ENCODE measurements around the gene ARMC3. TPM values are rescaled to one million over a fixed set of nuclear protein-coding genes. Genes with fewer than 3 reads are reported as not detected.

Gene ARMC3
- total and polyA plus RNA-seq, 9 of the 15 experiments (the other 6 are each of a cell fraction or from before 2014, with no cell fraction given) = 0.33 to 1.1 (median 0.62) TPM

DNA sequence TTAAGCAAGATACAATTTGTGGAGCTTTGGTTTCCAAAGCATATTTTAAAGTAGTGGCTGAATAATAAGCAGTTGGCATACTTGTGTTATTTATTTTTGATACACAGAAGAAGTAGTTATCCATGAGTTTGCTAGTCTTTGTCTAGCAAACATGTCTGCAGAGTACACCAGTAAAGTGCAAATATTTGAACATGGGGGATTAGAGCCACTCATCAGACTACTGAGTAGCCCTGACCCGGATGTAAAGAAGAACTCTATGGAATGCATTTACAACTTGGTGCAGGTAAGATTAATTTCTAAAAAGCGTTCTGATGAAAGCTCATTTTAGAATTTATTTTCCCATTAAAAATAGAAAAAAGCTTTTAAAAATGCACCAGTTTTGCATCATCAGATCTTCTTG is 31.4 kb downstream of the ARMC3 start (continued):
- TF ChIP-seq, protein P1, sequence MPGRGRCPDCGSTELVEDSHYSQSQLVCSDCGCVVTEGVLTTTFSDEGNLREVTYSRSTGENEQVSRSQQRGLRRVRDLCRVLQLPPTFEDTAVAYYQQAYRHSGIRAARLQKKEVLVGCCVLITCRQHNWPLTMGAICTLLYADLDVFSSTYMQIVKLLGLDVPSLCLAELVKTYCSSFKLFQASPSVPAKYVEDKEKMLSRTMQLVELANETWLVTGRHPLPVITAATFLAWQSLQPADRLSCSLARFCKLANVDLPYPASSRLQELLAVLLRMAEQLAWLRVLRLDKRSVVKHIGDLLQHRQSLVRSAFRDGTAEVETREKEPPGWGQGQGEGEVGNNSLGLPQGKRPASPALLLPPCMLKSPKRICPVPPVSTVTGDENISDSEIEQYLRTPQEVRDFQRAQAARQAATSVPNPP (IDR thresholded peaks at IDR 0.05; ENCODE audit: borderline replicate concordance, insufficient read depth, insufficient read length) = no peak
- TF ChIP-seq ZNF133 (CRISPR knock-in tag; IDR thresholded peaks at IDR 0.05) (no peak), NR2C2 (CRISPR knock-in tag; IDR thresholded peaks at IDR 0.05) (no peak), NR2C2 (tag; IDR thresholded peaks at IDR 0.05) (no peak), ETV1 (tag; conservative IDR thresholded peaks at IDR 0.05; ENCODE audit: low read depth) (no peak)

DNA sequence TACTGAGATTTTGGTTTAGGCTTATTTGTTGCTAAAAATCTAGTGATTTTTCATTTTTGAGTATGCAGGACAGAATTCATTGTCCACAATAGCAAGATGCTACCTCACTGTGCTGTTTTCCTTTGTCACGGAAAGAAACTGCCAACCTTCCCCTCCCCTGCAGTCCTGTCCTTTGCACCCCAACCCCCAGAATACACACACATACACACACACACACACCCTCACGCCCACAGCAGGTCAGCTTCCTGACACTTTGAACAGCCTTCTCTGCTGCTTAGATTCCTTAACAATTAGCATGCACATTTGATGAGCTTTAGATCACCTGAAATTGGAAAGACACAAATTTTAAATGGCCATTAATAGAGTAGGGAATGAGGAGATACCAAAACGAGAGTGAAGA is 32.1 kb downstream of the ARMC3 start:
- 36% methylated on average over 3 of the region's 3 CpGs for WGBS (ENCODE audit: insufficient coverage, low coverage, missing lambda C conversion rate)
- ChIA-PET CTCF (ENCODE audit: low intra/inter-chr PET ratio) (no interaction called here), POLR2A (no interaction called here)
- no peak overlapping the region for H2AFZ ChIP-seq (ENCODE audit: low read depth, low read length)
- no peak for FAIRE-seq
- no peaks in the 10 kb centered on the region for H3K9me3 ChIP-seq (replicated peaks; ENCODE audit: control insufficient read depth, insufficient read depth, low read depth, low read length)
- in situ Hi-C loops (cut with MboI) (no loop called here), intact Hi-C loops (cut with micrococcal nuclease) (no loop called here)
- H3K79me2 ChIP-seq (ENCODE audit: control insufficient read depth, insufficient read depth, low read length) = no peaks in the 10 kb centered on the region
- no peak overlapping the region for H3K4me2 ChIP-seq (ENCODE audit: insufficient read depth, low read length)
- no peak for ATAC-seq
- no peaks in the 10 kb centered on the region for H3K4me1 ChIP-seq (replicated peaks in 1 of 2; ENCODE audit: control insufficient read depth in 2 of 2, insufficient read depth in 2 of 2, low read length in 2 of 2)
- H3K9ac ChIP-seq (ENCODE audit: insufficient read depth in 1 of 2, low read depth in 2 of 2, low read length in 2 of 2) = no peak overlapping the region
- no peak overlapping the region for H3K4me3 ChIP-seq
- DNase-seq (ENCODE audit: extremely low read depth in 1 of 4, low spot score in 3 of 4) = no peak
- no peaks in the 10 kb centered on the region for H3K27me3 ChIP-seq (ENCODE audit: control insufficient read depth in 2 of 2, insufficient read depth in 2 of 2, low read length in 2 of 2)
- BruUV-seq (replicated peaks) = no TSS peak
- no peaks in the 10 kb centered on the region for H4K20me1 ChIP-seq (replicated peaks; ENCODE audit: control insufficient read depth, insufficient read depth, low read length)
- H3K27ac ChIP-seq (ENCODE audit: extremely low read depth, low read depth, low read length) = no peak overlapping the region
- H3K9me1 ChIP-seq (ENCODE audit: control insufficient read depth, insufficient read depth, low read length) = no peaks in the 10 kb centered on the region
- no peaks in the 10 kb centered on the region for H3K36me3 ChIP-seq (ENCODE audit: control insufficient read depth, insufficient read depth, low read length)
- TF ChIP-seq HOXB6 (CRISPR knock-in tag; IDR thresholded peaks at IDR 0.05; ENCODE audit: borderline replicate concordance) (no peak), CBFB (CRISPR knock-in tag; IDR thresholded peaks at IDR 0.05) (no peak)
- TF ChIP-seq, protein P2, sequence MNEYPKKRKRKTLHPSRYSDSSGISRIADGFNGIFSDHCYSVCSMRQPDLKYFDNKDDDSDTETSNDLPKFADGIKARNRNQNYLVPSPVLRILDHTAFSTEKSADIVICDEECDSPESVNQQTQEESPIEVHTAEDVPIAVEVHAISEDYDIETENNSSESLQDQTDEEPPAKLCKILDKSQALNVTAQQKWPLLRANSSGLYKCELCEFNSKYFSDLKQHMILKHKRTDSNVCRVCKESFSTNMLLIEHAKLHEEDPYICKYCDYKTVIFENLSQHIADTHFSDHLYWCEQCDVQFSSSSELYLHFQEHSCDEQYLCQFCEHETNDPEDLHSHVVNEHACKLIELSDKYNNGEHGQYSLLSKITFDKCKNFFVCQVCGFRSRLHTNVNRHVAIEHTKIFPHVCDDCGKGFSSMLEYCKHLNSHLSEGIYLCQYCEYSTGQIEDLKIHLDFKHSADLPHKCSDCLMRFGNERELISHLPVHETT (CRISPR knock-in tag; conservative IDR thresholded peaks at IDR 0.05 in 1 of 2, IDR thresholded peaks at IDR 0.05 in 1 of 2) = no peak
- TF ChIP-seq, protein P3, sequence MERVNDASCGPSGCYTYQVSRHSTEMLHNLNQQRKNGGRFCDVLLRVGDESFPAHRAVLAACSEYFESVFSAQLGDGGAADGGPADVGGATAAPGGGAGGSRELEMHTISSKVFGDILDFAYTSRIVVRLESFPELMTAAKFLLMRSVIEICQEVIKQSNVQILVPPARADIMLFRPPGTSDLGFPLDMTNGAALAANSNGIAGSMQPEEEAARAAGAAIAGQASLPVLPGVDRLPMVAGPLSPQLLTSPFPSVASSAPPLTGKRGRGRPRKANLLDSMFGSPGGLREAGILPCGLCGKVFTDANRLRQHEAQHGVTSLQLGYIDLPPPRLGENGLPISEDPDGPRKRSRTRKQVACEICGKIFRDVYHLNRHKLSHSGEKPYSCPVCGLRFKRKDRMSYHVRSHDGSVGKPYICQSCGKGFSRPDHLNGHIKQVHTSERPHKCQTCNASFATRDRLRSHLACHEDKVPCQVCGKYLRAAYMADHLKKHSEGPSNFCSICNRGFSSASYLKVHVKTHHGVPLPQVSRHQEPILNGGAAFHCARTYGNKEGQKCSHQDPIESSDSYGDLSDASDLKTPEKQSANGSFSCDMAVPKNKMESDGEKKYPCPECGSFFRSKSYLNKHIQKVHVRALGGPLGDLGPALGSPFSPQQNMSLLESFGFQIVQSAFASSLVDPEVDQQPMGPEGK (CRISPR knock-in tag; IDR thresholded peaks at IDR 0.05; ENCODE audit: borderline replicate concordance) = no peak

All from K562 (cell line).